OCI-LY3 (cell line): Measurements from ENCODE around the gene RPS6KA4.

Experiments used
- H2AFZ ChIP-seq: fragments of 200-600, 300-600 bp; shearing (Covaris generic); 2 replicates; pipeline ENCODE4 v1.6.0; 2014; ENCODE audit warnings: antibody characterized with exemption, low read depth, low read length
- H3K27ac ChIP-seq: fragments of 200-600, 300-600 bp; sonication (generic); 2 replicates; pipeline ENCODE4 v1.5.1; 2014; ENCODE audit warnings: mild to moderate bottlenecking, low read length, moderate library complexity, mixed read lengths
- H3K27me3 ChIP-seq: fragments of 200-600, 300-600 bp; sonication (generic); 2 replicates; pipeline ENCODE4 v1.6.1; 2014; ENCODE audit warnings: low read depth, low read length, mixed read lengths
- H3K36me3 ChIP-seq: fragments of 200-600, 300-600 bp; sonication (generic); replicated peaks from 2 replicates; pipeline ENCODE3; 2014; ENCODE audit warnings: low read depth, low read length, mixed read lengths
- H3K4me1 ChIP-seq: fragments of 300-600, 200-600 bp; sonication (generic); 2 replicates; pipeline ENCODE4 v1.6.1; 2014; ENCODE audit warnings: low read length, mixed read lengths
- H3K4me2 ChIP-seq: fragments of 200-600, 300-600 bp; sonication (generic); 2 replicates; pipeline ENCODE4 v1.6.1; 2014; ENCODE audit warnings: low read length, mixed read lengths
- H3K4me3 ChIP-seq: fragments of 300-600, 200-600 bp; sonication (generic); 2 replicates; pipeline ENCODE4 v1.5.1; 2014; ENCODE audit warnings: antibody characterized with exemption, mild to moderate bottlenecking, low read length, moderate library complexity
- H3K79me2 ChIP-seq: fragments of 300-600, 200-600 bp; shearing (Covaris generic); 2 replicates; pipeline ENCODE4 v1.6.1; 2014; ENCODE audit warnings: mild to moderate bottlenecking, low read length, mixed read lengths
- H3K9ac ChIP-seq: fragments of 300-600, 200-600 bp; shearing (Covaris generic); 2 replicates; pipeline ENCODE4 v1.6.0; 2014; ENCODE audit warnings: mild to moderate bottlenecking, low read length, moderate library complexity
- H3K9me3 ChIP-seq: fragments of 200-600, 300-600 bp; shearing (Covaris generic); 2 replicates; pipeline ENCODE4 v1.6.1; 2014; ENCODE audit warnings: low read length, mixed read lengths; ENCODE audit not compliant: insufficient read depth
- H4K20me1 ChIP-seq: fragments of 200-600, 300-600 bp; sonication (generic); 2 replicates; pipeline ENCODE4 v1.6.1; 2016; ENCODE audit warnings: low read length, mixed read lengths; ENCODE audit not compliant: insufficient read depth
- EZH2phosphoT487 ChIP-seq: fragments of 200-600 bp; shearing (Covaris generic); IDR thresholded peaks from 2 replicates; pipeline ENCODE4 v1.6.1; 2018; ENCODE audit warnings: antibody characterized with exemption, mixed run types, low read depth
- TF ChIP-seq, protein P1 (sequence below): fragments of 200-600, 300-600 bp; sonication (generic); IDR thresholded peaks from 2 replicates; pipeline ENCODE4 v1.5.1; 2014; ENCODE audit warnings: antibody characterized with exemption, low read length, low read depth

The RPS6KA4 gene

DNA sequence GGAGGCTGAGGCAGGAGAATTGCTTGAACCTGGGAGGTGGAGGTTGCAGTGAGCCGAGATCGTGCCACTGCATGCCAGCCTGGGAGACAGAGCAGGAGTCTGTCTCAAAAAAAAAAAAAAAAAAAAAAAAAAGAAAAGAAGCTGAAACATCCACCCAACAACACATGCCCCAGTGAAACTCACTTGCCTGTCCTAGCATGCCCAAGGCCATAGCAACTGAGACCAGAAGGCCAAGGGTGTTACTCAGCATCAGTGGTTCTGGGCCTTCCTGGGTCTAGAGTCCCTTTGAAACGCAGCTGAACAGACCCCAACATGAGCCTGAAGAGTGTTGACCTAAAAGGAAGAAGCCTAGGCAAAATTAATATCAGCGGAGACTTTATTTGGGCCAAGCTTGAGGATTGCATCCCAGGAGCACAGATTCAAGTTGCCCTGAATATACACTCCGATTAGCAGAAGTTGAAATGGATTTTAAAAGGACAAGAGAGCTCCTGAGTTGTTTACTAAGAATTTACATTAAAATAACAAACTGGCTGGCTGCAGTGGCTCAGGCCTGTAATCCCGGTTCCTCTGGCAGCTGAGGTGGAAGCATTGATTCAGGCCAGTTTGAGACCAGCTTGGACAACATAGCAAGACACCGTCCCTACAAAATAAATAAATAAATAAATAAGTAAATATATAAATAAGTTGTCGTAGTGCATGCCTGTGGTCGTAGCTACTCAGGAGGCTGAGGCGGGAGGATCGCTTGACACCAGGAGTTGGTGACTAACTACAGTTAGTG, 34.1 kb upstream of the RPS6KA4 start:
- Histone ChIP-seq H3K4me1 (no peaks in the 10 kb centered on the region), H3K4me2 (no peak overlapping the region), H3K9me3 (no peaks in the 10 kb centered on the region), H3K79me2 (no peaks in the 10 kb centered on the region), H3K36me3 (peaks cover 13% of the 10 kb centered on the region), H3K27me3 (no peaks in the 10 kb centered on the region), H3K9ac (no peak overlapping the region), H3K4me3 (no peak overlapping the region), H2AFZ (no peak overlapping the region), H4K20me1 (no peaks in the 10 kb centered on the region), H3K27ac (no peak overlapping the region)
- no peak for TF ChIP-seq EZH2phosphoT487
- TF ChIP-seq, protein P1, sequence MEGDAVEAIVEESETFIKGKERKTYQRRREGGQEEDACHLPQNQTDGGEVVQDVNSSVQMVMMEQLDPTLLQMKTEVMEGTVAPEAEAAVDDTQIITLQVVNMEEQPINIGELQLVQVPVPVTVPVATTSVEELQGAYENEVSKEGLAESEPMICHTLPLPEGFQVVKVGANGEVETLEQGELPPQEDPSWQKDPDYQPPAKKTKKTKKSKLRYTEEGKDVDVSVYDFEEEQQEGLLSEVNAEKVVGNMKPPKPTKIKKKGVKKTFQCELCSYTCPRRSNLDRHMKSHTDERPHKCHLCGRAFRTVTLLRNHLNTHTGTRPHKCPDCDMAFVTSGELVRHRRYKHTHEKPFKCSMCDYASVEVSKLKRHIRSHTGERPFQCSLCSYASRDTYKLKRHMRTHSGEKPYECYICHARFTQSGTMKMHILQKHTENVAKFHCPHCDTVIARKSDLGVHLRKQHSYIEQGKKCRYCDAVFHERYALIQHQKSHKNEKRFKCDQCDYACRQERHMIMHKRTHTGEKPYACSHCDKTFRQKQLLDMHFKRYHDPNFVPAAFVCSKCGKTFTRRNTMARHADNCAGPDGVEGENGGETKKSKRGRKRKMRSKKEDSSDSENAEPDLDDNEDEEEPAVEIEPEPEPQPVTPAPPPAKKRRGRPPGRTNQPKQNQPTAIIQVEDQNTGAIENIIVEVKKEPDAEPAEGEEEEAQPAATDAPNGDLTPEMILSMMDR = no peak

DNA sequence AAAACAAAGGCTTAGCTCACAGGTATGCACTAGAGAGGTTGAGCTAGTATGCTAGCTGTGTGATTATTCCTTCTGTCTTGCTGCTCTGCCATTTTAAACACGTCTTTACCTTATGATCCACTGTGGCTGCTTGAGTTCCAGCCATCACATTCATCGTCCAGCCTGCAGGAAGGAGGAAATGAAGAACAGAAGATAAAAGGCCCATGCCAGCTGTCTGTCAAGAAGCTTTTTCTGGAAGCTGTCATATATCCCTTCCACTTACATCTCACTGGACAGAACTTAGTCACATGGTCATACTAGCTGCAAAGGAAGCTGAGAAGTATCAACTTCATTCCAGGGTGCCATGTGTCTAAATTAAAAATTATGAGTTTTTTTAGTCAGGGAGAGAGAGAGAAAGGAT, 31.6 kb upstream of the RPS6KA4 start:
- no peaks in the 10 kb centered on the region for H4K20me1 ChIP-seq
- no peak for TF ChIP-seq EZH2phosphoT487
- TF ChIP-seq, protein P1 = no peak
- H2AFZ ChIP-seq = no peak overlapping the region
- H3K27ac ChIP-seq = no peak overlapping the region
- H3K9me3 ChIP-seq = no peaks in the 10 kb centered on the region
- no peaks in the 10 kb centered on the region for H3K79me2 ChIP-seq
- H3K4me2 ChIP-seq = no peak overlapping the region
- H3K36me3 ChIP-seq = peaks cover 6% of the 10 kb centered on the region
- no peaks in the 10 kb centered on the region for H3K27me3 ChIP-seq
- no peak overlapping the region for H3K9ac ChIP-seq
- no peak overlapping the region for H3K4me3 ChIP-seq
- H3K4me1 ChIP-seq = peaks cover 12% of the 10 kb centered on the region

DNA sequence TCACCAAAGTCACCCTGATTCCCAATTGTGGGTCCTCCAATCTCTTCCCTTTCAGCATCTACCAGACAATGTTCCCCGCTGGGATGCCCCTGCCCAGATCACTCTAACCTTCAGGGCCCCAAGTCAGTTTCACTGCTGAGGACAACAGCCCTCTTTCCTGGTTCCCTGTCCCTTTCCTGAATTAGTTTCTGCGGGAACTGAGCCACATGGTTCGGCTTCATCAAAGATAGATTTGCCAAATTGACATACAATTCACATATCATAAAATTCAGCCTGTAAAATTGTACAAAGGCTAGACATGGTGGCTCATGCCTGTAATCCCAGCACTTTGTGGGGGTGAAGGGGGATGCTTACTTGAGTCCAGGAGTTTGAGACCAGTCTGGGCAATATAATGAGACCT, 31.0 kb upstream of the RPS6KA4 start:
- H3K4me1 ChIP-seq = peaks cover 14% of the 10 kb centered on the region
- H3K36me3 ChIP-seq = peaks cover 2% of the 10 kb centered on the region
- TF ChIP-seq, protein P1 = no peak
- TF ChIP-seq EZH2phosphoT487 = no peak
- H4K20me1 ChIP-seq = no peaks in the 10 kb centered on the region
- no peak overlapping the region for H3K4me2 ChIP-seq
- H3K27ac ChIP-seq = no peak overlapping the region
- H3K4me3 ChIP-seq = no peak overlapping the region
- no peaks in the 10 kb centered on the region for H3K27me3 ChIP-seq
- no peaks in the 10 kb centered on the region for H3K9me3 ChIP-seq
- no peak overlapping the region for H3K9ac ChIP-seq
- H2AFZ ChIP-seq = no peak overlapping the region
- H3K79me2 ChIP-seq = no peaks in the 10 kb centered on the region

DNA sequence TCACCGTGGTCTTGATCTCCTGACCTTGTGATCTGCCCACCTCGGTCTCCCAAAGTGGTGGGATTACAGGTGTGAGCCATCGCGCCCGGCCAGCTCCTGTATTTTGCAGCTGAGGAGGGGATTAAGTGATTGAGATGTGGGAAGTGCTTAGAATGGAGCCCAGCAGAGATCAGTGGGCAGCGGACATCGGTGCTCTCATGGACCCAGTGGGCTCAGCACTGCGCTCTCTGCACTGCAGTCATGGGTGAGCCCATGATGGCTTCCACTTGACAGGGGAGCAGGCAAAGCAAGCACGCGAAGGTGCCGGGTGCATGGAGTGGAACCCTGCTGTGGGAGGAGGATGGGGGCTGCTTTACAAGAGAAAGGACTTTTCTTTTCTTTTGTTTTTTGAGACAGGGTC, 28.1 kb upstream of the RPS6KA4 start:
- Histone ChIP-seq H3K79me2 (no peaks in the 10 kb centered on the region), H3K9ac (no peak overlapping the region)

More for the DNA sequence above, 28.1 kb upstream of the RPS6KA4 start:
- H3K36me3 ChIP-seq = peaks cover 13% of the 10 kb centered on the region
- H4K20me1 ChIP-seq = 0 out of 2 replicates have a peak, but pooled peaks cover 3% of the 10 kb centered on the region
- H3K4me1 ChIP-seq = peaks cover 26% of the 10 kb centered on the region
- H2AFZ ChIP-seq = no peak overlapping the region
- no peak overlapping the region for H3K27ac ChIP-seq
- H3K9me3 ChIP-seq = 0 out of 2 replicates have a peak, but pooled peaks cover 2% of the 10 kb centered on the region
- no peak overlapping the region for H3K4me2 ChIP-seq
- H3K4me3 ChIP-seq = no peak overlapping the region
- TF ChIP-seq, protein P1 = no peak
- no peak for TF ChIP-seq EZH2phosphoT487
- no peaks in the 10 kb centered on the region for H3K27me3 ChIP-seq
